Endothelial cell of umbilical vein (primary cell): ENCODE measurements around the gene MB. TPM values are rescaled to one million over a fixed set of nuclear protein-coding genes. Genes with fewer than 3 reads are reported as not detected.

Experiments
- BruUV-seq: library from RNA; stranded (reverse); fragments of 400-500 nt; replicated peaks from 2 replicates; lab custom pipeline; 2021; lab: Mats Ljungman, UMichigan
- CTCF ChIA-PET: fragments of 300-600, 350-600 bp; sonication (Branson Sonifier 250); formaldehyde crosslinking; loops from one replicate; lab custom pipeline; 2021; ENCODE audit warnings: antibody characterized with exemption, inconsistent platforms; lab: Charles Lee
- POLR2A ChIA-PET: fragments of 300-600, 350-600 bp; sonication (Branson Sonifier 250); formaldehyde crosslinking; loops from one replicate; lab custom pipeline; 2021; ENCODE audit warnings: antibody characterized with exemption, inconsistent platforms; lab: Charles Lee
- DNase-seq: peaks from one replicate; pipeline ENCODE4 v3.0.0-alpha.2; 2011; ENCODE audit warnings: low read depth, low spot score
- FAIRE-seq: peaks from 2 replicates; lab custom pipeline; 2011; peaks lifted over from hg19 to GRCh38; lab: Jason Lieb, UNC
- H2AFZ ChIP-seq: 2 replicates; pipeline ENCODE4 v1.6.0; 2012; ENCODE audit warnings: low read depth, low read length, control low read depth, inconsistent platforms
- H3K27ac ChIP-seq: 2 replicates; pipeline ENCODE4 v1.5.1; 2011; ENCODE audit warnings: low read depth, mild to moderate bottlenecking, control low read depth, low read length, moderate library complexity; ENCODE audit not compliant: insufficient read depth
- H3K27me3 ChIP-seq, 2 experiments: 2 replicates each; pipeline versions ENCODE4 v1.6.0 to v1.6.1; 2011; ENCODE audit warnings: low read length in 2 of 2, mixed read lengths in 1 of 2; ENCODE audit not compliant: control insufficient read depth in 2 of 2, insufficient read depth in 2 of 2
- H3K36me3 ChIP-seq, 2 experiments: 2 replicates in 1 of 2; 3 replicates in 1 of 2; pipeline ENCODE4 v1.5.1; 2011; ENCODE audit warnings: low read length in 2 of 2, mild to moderate bottlenecking in 1 of 2, moderate library complexity in 1 of 2; ENCODE audit not compliant: control insufficient read depth in 2 of 2, insufficient read depth in 2 of 2; ENCODE audit errors: extremely low read depth in 1 of 2
- H3K4me1 ChIP-seq: 3 replicates; pipeline ENCODE4 v1.5.1; 2011; ENCODE audit warnings: mild to moderate bottlenecking, low read length; ENCODE audit not compliant: control insufficient read depth, insufficient read depth; ENCODE audit errors: extremely low read depth
- H3K4me2 ChIP-seq: 2 replicates; pipeline ENCODE4 v1.6.1; 2011; ENCODE audit warnings: low read length, control low read depth, mixed read lengths; ENCODE audit not compliant: insufficient read depth
- H3K4me3 ChIP-seq, 3 experiments: fragments of 200-600 bp in 1 of 3; sonication (generic), shearing (Covaris generic) in 1 of 3; replicated peaks in 1 of 3; 2 replicates each; pipeline ENCODE4 v1.5.1; 2011 to 2016; ENCODE audit warnings: control low read depth in 3 of 3, low read length in 3 of 3, mild to moderate bottlenecking in 2 of 3, inconsistent platforms in 1 of 3, low read depth in 1 of 3, moderate library complexity in 1 of 3; ENCODE audit not compliant: insufficient read depth in 1 of 3
- H3K79me2 ChIP-seq: 2 replicates; pipeline ENCODE4 v1.6.0; 2012; ENCODE audit warnings: low read length, inconsistent platforms; ENCODE audit not compliant: control insufficient read depth, insufficient read depth
- H3K9ac ChIP-seq: replicated peaks from 2 replicates; pipeline ENCODE3; 2011; ENCODE audit warnings: low read length, control low read depth; ENCODE audit not compliant: insufficient read depth; ENCODE audit errors: extremely low read depth
- H3K9me1 ChIP-seq: replicated peaks from 3 replicates; pipeline ENCODE4 v1.6.0; 2011; ENCODE audit warnings: mild to moderate bottlenecking, low read length; ENCODE audit not compliant: control insufficient read depth, insufficient read depth; ENCODE audit errors: extremely low read depth
- H3K9me3 ChIP-seq: replicated peaks from 2 replicates; pipeline ENCODE4 v1.5.1; 2012; ENCODE audit warnings: low read length, inconsistent platforms; ENCODE audit not compliant: control insufficient read depth, insufficient read depth
- H4K20me1 ChIP-seq: replicated peaks from 2 replicates; pipeline ENCODE3; 2011; ENCODE audit warnings: mild to moderate bottlenecking, low read length; ENCODE audit not compliant: control insufficient read depth, insufficient read depth; ENCODE audit errors: extremely low read depth
- EZH2 ChIP-seq: IDR thresholded peaks from 2 replicates; pipeline ENCODE4 v1.6.1; 2012; ENCODE audit warnings: borderline replicate concordance, low read depth, mild to moderate bottlenecking, moderate library complexity, low read length, inconsistent platforms; ENCODE audit not compliant: severe bottlenecking
- FOS ChIP-seq: IDR thresholded peaks from 2 replicates; pipeline ENCODE4 v1.6.1; 2011; ENCODE audit warnings: mild to moderate bottlenecking, low read length, moderate library complexity, borderline replicate concordance; ENCODE audit not compliant: insufficient read depth
- GATA2 ChIP-seq: IDR thresholded peaks from 2 replicates; pipeline ENCODE4 v1.7.0; 2011; ENCODE audit warnings: low read depth, mild to moderate bottlenecking, moderate library complexity, mixed read lengths, low read length; ENCODE audit not compliant: insufficient read length, insufficient read depth
- JUN ChIP-seq: IDR thresholded peaks from 2 replicates; pipeline ENCODE4 v1.6.1; 2011; ENCODE audit warnings: borderline replicate concordance, low read depth; ENCODE audit not compliant: insufficient read length, insufficient read depth
- POLR2A ChIP-seq: IDR thresholded peaks from 2 replicates; pipeline ENCODE4 v1.6.1; 2012; ENCODE audit warnings: low read depth, mild to moderate bottlenecking, control low read depth, low read length
- POLR2AphosphoS5 ChIP-seq: IDR thresholded peaks from 2 replicates; pipeline ENCODE4 v1.6.1; 2012; ENCODE audit warnings: low read depth, mild to moderate bottlenecking, control low read depth, low read length, moderate library complexity; ENCODE audit not compliant: insufficient read depth
- dilution Hi-C: fragments of 300-500 bp; cut with MboI; formaldehyde crosslinking; loops from one replicate; pipeline ENCODE4 v1.15.0; 2019; ENCODE audit warnings: low sequenced_read_pairs; ENCODE audit not compliant: extremely low pct_ligation_motif_present
- intact Hi-C: fragments of 100-400 bp; cut with micrococcal nuclease; formaldehyde crosslinking; loops from one replicate; pipeline ENCODE4 v1.10.0; 2022
- polyA plus RNA-seq, 4 experiments: library from polyadenylated mRNA; depleted of rRNA in 3 of 4; stranded (reverse) in 3 of 4; unstranded in 1 of 4; fragments of >200 nt; gene quantifications; 2 replicates each; pipeline versions ENCODE4 v1.2.1 to v1.2.3, GENCODE V29; 2011 to 2012; ENCODE audit warnings: missing spikeins in 1 of 4
- total RNA-seq: library from RNA; stranded (reverse); gene quantifications from 2 replicates; pipeline ENCODE4 v1.2.3, GENCODE V29; 2021
- TF ChIP-seq, protein P1 (sequence below), 2 donors: IDR thresholded peaks; 1 replicate in 1 of 2; 2 replicates in 1 of 2; pipeline ENCODE4 v1.5.1; 2011; ENCODE audit warnings: low read length in 2 of 2, mild to moderate bottlenecking in 2 of 2, moderate library complexity in 2 of 2, control low read depth in 1 of 2, inconsistent platforms in 1 of 2, low read depth in 1 of 2; ENCODE audit not compliant: insufficient read depth in 1 of 2; ENCODE audit errors: extremely low read depth in 1 of 2

Gene MB
- total and polyA plus RNA-seq, 2 donors (not counting 3 experiments of a cell fraction or from before 2014, with no cell fraction given): not detected

DNA sequence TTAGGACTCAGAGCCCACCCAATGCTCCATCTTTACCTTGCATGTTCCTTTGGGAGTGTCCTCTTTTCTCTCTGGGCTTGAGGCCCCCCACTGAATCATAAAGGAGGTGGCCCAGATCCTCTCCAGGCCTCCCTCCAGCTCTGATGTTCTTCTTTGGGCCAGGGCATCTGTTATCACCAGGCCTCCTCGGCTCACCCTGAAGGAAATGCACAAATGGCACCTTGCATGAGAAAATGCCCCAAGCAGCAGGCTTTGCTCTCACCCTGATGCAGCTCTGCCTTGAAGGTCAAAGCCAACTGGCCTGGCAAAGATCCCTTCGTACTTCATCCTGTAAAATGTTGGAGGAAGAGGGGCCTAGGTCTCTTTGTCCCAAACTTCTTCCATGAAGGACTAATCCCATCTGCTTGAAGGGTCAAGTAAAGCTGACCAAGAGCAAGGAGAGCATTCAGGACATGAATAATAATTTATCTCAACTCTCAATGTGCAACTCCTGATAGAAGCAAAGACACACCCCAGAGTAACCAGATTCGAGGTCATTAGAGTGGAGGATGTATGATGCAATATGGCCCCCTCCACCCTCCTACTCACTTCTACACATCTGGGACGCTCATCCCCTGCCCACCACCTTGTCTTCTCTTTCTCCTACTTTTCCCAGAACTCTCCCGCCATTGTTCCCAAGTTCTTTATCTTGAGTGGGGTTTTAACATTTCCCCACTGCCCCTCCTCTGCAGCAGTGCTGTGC lies 40.6 kb upstream of the MB start:
- FAIRE-seq (no peak), DNase-seq (no peak)
- TF ChIP-seq GATA2: no peak
- TF ChIP-seq, protein P1, sequence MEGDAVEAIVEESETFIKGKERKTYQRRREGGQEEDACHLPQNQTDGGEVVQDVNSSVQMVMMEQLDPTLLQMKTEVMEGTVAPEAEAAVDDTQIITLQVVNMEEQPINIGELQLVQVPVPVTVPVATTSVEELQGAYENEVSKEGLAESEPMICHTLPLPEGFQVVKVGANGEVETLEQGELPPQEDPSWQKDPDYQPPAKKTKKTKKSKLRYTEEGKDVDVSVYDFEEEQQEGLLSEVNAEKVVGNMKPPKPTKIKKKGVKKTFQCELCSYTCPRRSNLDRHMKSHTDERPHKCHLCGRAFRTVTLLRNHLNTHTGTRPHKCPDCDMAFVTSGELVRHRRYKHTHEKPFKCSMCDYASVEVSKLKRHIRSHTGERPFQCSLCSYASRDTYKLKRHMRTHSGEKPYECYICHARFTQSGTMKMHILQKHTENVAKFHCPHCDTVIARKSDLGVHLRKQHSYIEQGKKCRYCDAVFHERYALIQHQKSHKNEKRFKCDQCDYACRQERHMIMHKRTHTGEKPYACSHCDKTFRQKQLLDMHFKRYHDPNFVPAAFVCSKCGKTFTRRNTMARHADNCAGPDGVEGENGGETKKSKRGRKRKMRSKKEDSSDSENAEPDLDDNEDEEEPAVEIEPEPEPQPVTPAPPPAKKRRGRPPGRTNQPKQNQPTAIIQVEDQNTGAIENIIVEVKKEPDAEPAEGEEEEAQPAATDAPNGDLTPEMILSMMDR (IDR thresholded peaks at IDR 0.05; ENCODE audit: extremely low read depth in 1 of 2, insufficient read depth in 1 of 2, low read depth in 1 of 2, low read length in 2 of 2): no peak
- no peak for TF ChIP-seq POLR2AphosphoS5
- no peak for TF ChIP-seq EZH2
- no peak for TF ChIP-seq FOS
- no peak for TF ChIP-seq JUN
- no peak for TF ChIP-seq POLR2A
- dilution Hi-C loops (no loop called here), intact Hi-C loops (no loop called here)
- no peak overlapping the region for H3K27ac ChIP-seq
- no peaks in the 10 kb centered on the region for H3K79me2 ChIP-seq
- CTCF ChIA-PET: no interaction called here
- no peaks in the 10 kb centered on the region for H3K9me1 ChIP-seq
- H3K36me3 ChIP-seq: no peaks in the 10 kb centered on the region
- no TSS peak for BruUV-seq
- no peak overlapping the region for H3K4me3 ChIP-seq
- no peaks in the 10 kb centered on the region for H3K9me3 ChIP-seq
- H3K27me3 ChIP-seq: peaks cover 0 to 7% of the 10 kb centered on the region in 2 experiments
- peaks cover 4% of the 10 kb centered on the region for H3K4me1 ChIP-seq
- no peak overlapping the region for H3K9ac ChIP-seq
- no peaks in the 10 kb centered on the region for H4K20me1 ChIP-seq
- no peak overlapping the region for H3K4me2 ChIP-seq
- POLR2A ChIA-PET: no interaction called here
- H2AFZ ChIP-seq: no peak overlapping the region
